Islet of Langerhans (tissue), 1 donor: ENCODE results near the gene JTB.

Experiments
- FAIRE-seq: peaks from one replicate; lab custom pipeline; 2011; peaks lifted over from hg19 to GRCh38; lab: Jason Lieb, UNC

Gene JTB

DNA sequence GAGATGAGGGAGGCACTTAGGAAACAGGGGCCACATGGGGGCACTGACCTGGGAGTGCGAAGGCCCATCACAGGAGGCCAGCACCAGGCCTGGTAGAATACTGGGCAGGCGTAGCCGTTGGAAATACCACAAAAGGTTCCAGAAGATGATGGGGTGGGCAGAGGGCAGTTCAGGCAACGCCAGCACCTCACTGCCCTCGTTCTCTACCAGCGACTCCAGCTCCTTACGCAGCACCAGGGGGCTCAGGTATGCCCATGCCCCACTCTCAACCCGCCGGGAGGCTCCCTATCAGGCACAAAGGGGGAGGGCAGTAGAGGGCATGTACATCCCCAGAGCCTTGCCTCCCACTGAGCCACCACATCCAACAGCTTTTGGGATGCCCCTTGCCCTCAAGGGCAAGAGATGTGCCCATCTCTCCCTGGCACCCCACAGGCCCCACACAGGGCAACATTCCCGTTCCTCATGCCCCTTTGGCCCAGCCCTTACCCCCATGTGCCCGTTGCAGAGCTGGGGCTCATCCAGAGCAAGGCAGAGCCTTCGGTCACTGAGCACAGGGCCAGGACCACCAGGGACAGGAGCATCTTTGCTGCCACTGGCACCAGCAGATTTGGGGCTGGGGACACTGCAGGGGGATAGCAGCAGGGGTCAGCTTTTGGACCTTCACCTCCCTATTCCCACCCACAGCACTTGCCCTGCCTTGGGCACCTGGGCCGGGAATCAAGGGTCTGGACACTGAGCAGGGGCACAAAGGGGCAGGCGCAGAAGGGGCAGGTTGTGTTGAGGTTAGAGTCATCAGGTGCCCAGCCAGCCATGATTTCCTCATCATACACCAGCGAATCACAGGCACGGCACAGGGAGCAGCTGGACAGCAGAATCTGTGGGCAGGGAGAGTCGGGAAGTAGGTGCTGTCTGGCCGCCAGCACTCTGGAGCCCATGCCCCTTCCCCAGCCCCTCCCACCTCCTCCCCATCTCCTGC, 45.0 kb downstream of the JTB start:
- no peak for FAIRE-seq

- no peak for FAIRE-seq
Measured at GRCh38 chr1:153929981-153930948, 47.2 kb downstream of the JTB start.

DNA sequence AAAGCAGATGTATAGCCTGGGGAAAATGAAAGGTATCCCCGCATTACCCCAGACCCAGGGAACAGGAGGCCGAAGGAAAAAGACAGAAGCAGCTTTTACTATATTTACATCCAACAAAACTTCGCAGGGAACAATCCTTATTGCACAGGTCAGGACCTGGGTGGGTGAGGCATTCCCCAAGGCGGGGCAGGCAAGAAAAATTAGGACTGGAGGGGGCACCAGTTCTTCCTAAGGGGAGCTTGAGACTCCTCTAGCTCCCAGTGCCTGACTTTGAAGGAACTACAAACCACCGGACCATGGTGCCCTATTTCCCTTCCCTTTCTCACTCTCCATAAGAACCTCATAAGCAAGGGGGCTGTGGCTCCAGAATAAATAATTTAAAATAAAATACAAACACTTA, 48.0 kb downstream of the JTB start:
- FAIRE-seq = no peak

DNA sequence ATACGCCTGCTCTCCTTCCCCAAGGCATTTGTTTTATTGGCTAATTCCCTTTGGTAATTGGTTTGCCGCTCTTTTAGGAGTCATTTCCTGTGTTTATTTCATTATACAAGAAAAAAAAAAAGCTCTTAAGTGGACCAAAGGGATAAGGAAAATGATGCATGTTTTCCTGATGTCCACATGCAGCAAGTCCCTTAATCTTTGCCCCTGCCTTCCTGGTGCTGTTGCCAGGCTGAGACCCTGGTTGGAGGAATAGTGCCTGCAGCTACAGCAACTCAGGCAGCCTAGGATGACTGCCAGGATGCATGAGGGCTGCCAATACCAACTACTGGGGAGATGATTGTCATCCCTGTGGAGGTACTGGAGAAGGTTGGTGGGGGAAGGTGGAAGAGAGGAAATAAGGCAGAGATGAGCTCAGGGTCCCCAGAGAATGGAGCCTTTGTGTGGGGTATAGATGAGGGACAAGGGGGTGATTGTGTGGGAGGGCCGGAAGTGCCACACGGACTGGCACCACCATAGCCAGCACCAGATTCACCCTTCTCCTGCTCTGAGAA, 48.6 kb downstream of the JTB start:
- FAIRE-seq = no peak

DNA sequence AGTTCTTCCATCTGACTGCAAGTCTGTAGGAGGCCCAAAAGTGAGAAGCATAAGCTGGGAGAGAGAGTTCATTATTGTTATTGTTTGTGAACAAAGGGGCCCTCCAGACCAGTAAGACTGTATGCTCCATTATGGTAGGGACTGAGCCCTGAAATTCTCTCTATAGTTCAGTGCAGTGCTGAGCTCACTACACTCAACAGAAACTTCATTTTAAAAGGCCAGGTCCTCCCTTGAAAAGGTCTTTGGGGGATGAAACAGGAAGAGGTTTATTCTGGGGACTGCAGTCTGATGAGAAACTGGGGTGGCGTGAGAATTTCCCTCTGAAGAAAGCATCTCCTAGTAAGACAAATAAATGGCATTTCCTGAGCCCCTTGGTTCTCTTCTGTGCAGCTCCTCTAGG, 49.2 kb downstream of the JTB start:
- FAIRE-seq = no peak

- no peak for FAIRE-seq
Measured at GRCh38 chr1:153926405-153926804, 51.1 kb downstream of the JTB start.
